Parathyroid adenoma (tissue), 2 donors: ENCODE results near the gene CACNB2.

Source experiments
- H2AFZ ChIP-seq: fragments of 300-600 bp; sonication (generic); one replicate; pipeline ENCODE4 v1.7.0; 2017; ENCODE audit warnings: antibody characterized with exemption, mild to moderate bottlenecking
- H3K27ac ChIP-seq: fragments of 300-600 bp; sonication (generic); one replicate; pipeline ENCODE4 v1.7.0; 2017
- H3K27me3 ChIP-seq: fragments of 300-600 bp; sonication (generic); one replicate; pipeline ENCODE4 v1.7.0; 2017; ENCODE audit warnings: low read length; ENCODE audit not compliant: control insufficient read depth, insufficient read depth
- H3K36me3 ChIP-seq: fragments of 300-600 bp; sonication (generic); one replicate; pipeline ENCODE4 v1.7.0; 2017; ENCODE audit warnings: low read length; ENCODE audit not compliant: control insufficient read depth, insufficient read depth
- H3K4me1 ChIP-seq: fragments of 300-600 bp; sonication (generic); one replicate; pipeline ENCODE4 v1.7.0; 2017; ENCODE audit warnings: control low read depth
- H3K4me2 ChIP-seq: fragments of 300-600 bp; sonication (generic); one replicate; pipeline ENCODE4 v1.7.0; 2017; ENCODE audit warnings: low read length
- H3K4me3 ChIP-seq: fragments of 300-600 bp; sonication (generic); one replicate; pipeline ENCODE4 v1.7.0; 2017; ENCODE audit warnings: low read depth, low read length
- H3K79me2 ChIP-seq: fragments of 300-600 bp; sonication (generic); one replicate; pipeline ENCODE4 v1.7.0; 2017; ENCODE audit warnings: control low read depth
- H3K9ac ChIP-seq: fragments of 300-600 bp; sonication (generic); one replicate; pipeline ENCODE4 v1.7.0; 2017; ENCODE audit warnings: mild to moderate bottlenecking
- H3K9me3 ChIP-seq: fragments of 300-600 bp; sonication (generic); one replicate; pipeline ENCODE4 v1.7.0; 2017; ENCODE audit warnings: low read length; ENCODE audit not compliant: control insufficient read depth
- TF ChIP-seq, protein P1 (sequence below): fragments of 300-600 bp; sonication (generic); IDR thresholded peaks from one replicate; pipeline ENCODE4 v1.7.0; 2017; ENCODE audit warnings: antibody characterized with exemption, mild to moderate bottlenecking
- donor health status: primary hyperparathyroidism.

CACNB2 gene

DNA sequence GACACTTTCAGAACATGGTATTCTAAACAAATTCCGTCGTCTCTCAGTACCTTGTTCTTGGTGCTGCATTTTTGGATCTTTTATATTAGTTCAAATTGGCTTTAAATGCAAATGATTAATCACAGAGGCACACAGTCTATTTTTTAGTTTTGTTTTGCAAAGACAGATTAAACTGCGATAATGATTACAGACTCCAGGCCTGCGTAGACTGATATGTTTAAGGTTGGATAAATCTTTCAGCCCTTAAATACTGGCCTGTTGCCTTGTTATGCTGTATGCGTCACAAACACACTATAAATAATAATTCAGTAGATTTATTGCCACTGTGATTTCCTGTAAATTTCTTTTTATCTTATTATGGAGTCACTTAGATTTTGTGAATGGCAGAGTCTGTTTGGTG, 19.3 kb downstream of the CACNB2 start:
- H3K79me2 ChIP-seq: no peaks in the 10 kb centered on the region
- TF ChIP-seq, protein P1, sequence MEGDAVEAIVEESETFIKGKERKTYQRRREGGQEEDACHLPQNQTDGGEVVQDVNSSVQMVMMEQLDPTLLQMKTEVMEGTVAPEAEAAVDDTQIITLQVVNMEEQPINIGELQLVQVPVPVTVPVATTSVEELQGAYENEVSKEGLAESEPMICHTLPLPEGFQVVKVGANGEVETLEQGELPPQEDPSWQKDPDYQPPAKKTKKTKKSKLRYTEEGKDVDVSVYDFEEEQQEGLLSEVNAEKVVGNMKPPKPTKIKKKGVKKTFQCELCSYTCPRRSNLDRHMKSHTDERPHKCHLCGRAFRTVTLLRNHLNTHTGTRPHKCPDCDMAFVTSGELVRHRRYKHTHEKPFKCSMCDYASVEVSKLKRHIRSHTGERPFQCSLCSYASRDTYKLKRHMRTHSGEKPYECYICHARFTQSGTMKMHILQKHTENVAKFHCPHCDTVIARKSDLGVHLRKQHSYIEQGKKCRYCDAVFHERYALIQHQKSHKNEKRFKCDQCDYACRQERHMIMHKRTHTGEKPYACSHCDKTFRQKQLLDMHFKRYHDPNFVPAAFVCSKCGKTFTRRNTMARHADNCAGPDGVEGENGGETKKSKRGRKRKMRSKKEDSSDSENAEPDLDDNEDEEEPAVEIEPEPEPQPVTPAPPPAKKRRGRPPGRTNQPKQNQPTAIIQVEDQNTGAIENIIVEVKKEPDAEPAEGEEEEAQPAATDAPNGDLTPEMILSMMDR: no peak
- no peaks in the 10 kb centered on the region for H3K9me3 ChIP-seq
- H3K27ac ChIP-seq: no peak overlapping the region
- no peak overlapping the region for H2AFZ ChIP-seq
- H3K36me3 ChIP-seq: no peaks in the 10 kb centered on the region
- no peaks in the 10 kb centered on the region for H3K27me3 ChIP-seq
- H3K4me2 ChIP-seq: no peak overlapping the region
- no peak overlapping the region for H3K9ac ChIP-seq
- no peaks in the 10 kb centered on the region for H3K4me1 ChIP-seq
- no peak overlapping the region for H3K4me3 ChIP-seq

- H3K4me3 ChIP-seq: no peak overlapping the region
- H2AFZ ChIP-seq: no peak overlapping the region
- H3K9ac ChIP-seq: no peak overlapping the region
- H3K36me3 ChIP-seq: no peaks in the 10 kb centered on the region
- no peaks in the 10 kb centered on the region for H3K27me3 ChIP-seq
- H3K27ac ChIP-seq: no peak overlapping the region
- TF ChIP-seq, protein P1: no peak
- no peaks in the 10 kb centered on the region for H3K9me3 ChIP-seq
- no peaks in the 10 kb centered on the region for H3K4me1 ChIP-seq
- H3K4me2 ChIP-seq: no peak overlapping the region
- H3K79me2 ChIP-seq: no peaks in the 10 kb centered on the region
These were observed 21.9 kb downstream of the CACNB2 start for GRCh38 chr10:18162021-18162627.

- no peak overlapping the region for H3K9ac ChIP-seq
- no peak overlapping the region for H3K27ac ChIP-seq
- TF ChIP-seq, protein P1: no peak
- no peak overlapping the region for H3K4me2 ChIP-seq
- no peaks in the 10 kb centered on the region for H3K4me1 ChIP-seq
- H3K4me3 ChIP-seq: no peak overlapping the region
- no peaks in the 10 kb centered on the region for H3K36me3 ChIP-seq
- no peak overlapping the region for H2AFZ ChIP-seq
- no peaks in the 10 kb centered on the region for H3K79me2 ChIP-seq
- H3K27me3 ChIP-seq: no peaks in the 10 kb centered on the region
- no peaks in the 10 kb centered on the region for H3K9me3 ChIP-seq
These were observed 23.9 kb downstream of the CACNB2 start for GRCh38 chr10:18164093-18164492.

DNA sequence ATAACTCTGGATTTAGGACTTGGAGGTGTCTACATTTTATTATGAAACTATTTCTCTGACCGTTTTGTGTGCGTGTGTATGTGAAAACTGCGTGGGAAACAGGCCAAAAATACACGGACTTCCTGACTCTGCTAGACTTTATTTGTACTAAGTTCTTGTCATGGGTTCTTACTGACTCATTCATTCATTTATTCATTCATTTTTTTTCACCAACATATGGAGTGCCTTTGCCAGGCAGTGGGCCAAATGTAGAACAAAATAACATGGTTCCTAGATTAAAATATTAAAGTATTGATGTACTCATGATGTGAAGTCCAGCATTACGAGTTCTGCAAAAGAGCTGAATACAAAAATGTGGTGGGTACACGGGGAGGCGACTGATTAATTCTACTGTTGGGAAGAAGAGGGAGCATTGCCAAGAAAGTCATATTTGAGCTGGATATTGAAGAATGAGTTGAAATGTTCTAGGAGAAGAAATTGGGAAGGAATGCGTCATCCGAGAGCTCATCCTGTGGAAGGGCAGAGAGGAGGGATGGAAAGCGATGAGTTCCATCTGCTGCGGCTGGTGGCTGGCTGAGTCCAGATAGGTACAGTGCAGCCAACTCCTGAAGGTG, 24.6 kb downstream of the CACNB2 start:
- TF ChIP-seq, protein P1: no peak
- no peak overlapping the region for H3K4me3 ChIP-seq
- H3K9me3 ChIP-seq: no peaks in the 10 kb centered on the region
- H3K79me2 ChIP-seq: no peaks in the 10 kb centered on the region
- H3K36me3 ChIP-seq: no peaks in the 10 kb centered on the region
- H3K9ac ChIP-seq: no peak overlapping the region
- no peak overlapping the region for H3K4me2 ChIP-seq
- no peaks in the 10 kb centered on the region for H3K4me1 ChIP-seq
- no peak overlapping the region for H3K27ac ChIP-seq
- H3K27me3 ChIP-seq: no peaks in the 10 kb centered on the region
- H2AFZ ChIP-seq: no peak overlapping the region
